MCF 10A (cell line): ENCODE results near the gene RGMA. TPM values are rescaled to one million over a fixed set of nuclear protein-coding genes. Genes with fewer than 3 reads are reported as not detected.

Source experiments
- BruUV-seq: library from RNA; stranded (reverse); fragments of 400-500 nt; replicated peaks from 2 replicates; lab custom pipeline; 2021; lab: Mats Ljungman, UMichigan
- CTCF ChIA-PET: fragments of 300-600 bp; sonication (Branson Sonifier 250); formaldehyde crosslinking; extraction: SDS; loops from one replicate; lab custom pipeline; 2021; ENCODE audit warnings: antibody characterized with exemption, inconsistent platforms; lab: Yijun Ruan, JAX
- POLR2A ChIA-PET: fragments of 300-600, 350-650 bp; sonication (Branson Sonifier 250); formaldehyde crosslinking; extraction: SDS; loops from one replicate; lab custom pipeline; 2020; ENCODE audit warnings: antibody characterized with exemption, inconsistent platforms; lab: Yijun Ruan, JAX
- DNase-seq: peaks from one replicate; pipeline ENCODE4 v3.0.0-alpha.2; 2018; ENCODE audit not compliant: unreplicated experiment
- H3K27ac Mint-ChIP-seq: one replicate; pipeline ENCODE4 v1.8.0; 2022; ENCODE audit warnings: mild to moderate bottlenecking, low read depth, mixed read lengths; ENCODE audit not compliant: unreplicated experiment
- H3K27me3 Mint-ChIP-seq: one replicate; pipeline ENCODE4 v1.8.0; 2022; ENCODE audit warnings: mixed read lengths; ENCODE audit not compliant: insufficient read depth, unreplicated experiment
- H3K36me3 Mint-ChIP-seq: one replicate; pipeline ENCODE4 v1.8.0; 2022; ENCODE audit warnings: mild to moderate bottlenecking, moderate library complexity, mixed read lengths; ENCODE audit not compliant: insufficient read depth, unreplicated experiment
- H3K4me1 Mint-ChIP-seq: one replicate; pipeline ENCODE4 v1.8.0; 2022; ENCODE audit warnings: mixed read lengths; ENCODE audit not compliant: insufficient read depth, unreplicated experiment
- H3K4me3 Mint-ChIP-seq: one replicate; pipeline ENCODE4 v1.8.0; 2022; ENCODE audit warnings: mild to moderate bottlenecking, moderate library complexity, mixed read lengths; ENCODE audit not compliant: unreplicated experiment
- H3K9me3 Mint-ChIP-seq: one replicate; pipeline ENCODE4 v1.8.0; 2022; ENCODE audit warnings: mixed read lengths; ENCODE audit not compliant: unreplicated experiment
- intact Hi-C: fragments of 100-400 bp; cut with micrococcal nuclease; formaldehyde crosslinking; loops from 2 replicates; pipeline ENCODE4 v1.14.1; 2022
- total RNA-seq: library from RNA; stranded (reverse); gene quantifications from 2 replicates; pipeline ENCODE4 v1.2.3, GENCODE V29; 2022
- TF ChIP-seq, protein P1 (sequence below): fragments of 200-600 bp; IDR thresholded peaks from one replicate; pipeline ENCODE4 v1.8.0; 2022; ENCODE audit warnings: antibody characterized with exemption, mild to moderate bottlenecking; ENCODE audit not compliant: unreplicated experiment

RGMA gene
- total RNA-seq, 1 experiment from 2014 or later = 0.51 TPM

DNA sequence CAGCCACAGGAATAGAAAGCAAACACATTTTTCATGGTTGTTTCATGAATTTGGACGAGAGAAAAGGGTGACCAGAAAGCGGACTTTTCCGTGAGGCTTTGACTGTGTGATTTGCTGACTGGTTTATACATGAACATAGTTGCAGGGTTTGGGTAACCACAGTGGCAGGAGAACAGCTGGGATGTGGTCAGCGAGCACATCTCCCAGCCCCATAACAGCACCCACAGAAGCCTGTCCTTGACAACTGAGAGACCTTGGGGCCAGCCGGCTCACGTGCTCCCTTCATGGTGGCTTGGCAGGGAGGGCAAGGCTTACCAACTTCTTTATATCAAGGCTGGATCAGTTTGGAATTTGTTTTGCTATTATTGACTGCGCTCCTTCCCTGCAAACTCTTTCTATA, 13.2 kb upstream of the RGMA start:
- no peaks in the 10 kb centered on the region for H3K36me3 Mint-ChIP-seq
- no peaks in the 10 kb centered on the region for H3K4me1 Mint-ChIP-seq
- TF ChIP-seq, protein P1, sequence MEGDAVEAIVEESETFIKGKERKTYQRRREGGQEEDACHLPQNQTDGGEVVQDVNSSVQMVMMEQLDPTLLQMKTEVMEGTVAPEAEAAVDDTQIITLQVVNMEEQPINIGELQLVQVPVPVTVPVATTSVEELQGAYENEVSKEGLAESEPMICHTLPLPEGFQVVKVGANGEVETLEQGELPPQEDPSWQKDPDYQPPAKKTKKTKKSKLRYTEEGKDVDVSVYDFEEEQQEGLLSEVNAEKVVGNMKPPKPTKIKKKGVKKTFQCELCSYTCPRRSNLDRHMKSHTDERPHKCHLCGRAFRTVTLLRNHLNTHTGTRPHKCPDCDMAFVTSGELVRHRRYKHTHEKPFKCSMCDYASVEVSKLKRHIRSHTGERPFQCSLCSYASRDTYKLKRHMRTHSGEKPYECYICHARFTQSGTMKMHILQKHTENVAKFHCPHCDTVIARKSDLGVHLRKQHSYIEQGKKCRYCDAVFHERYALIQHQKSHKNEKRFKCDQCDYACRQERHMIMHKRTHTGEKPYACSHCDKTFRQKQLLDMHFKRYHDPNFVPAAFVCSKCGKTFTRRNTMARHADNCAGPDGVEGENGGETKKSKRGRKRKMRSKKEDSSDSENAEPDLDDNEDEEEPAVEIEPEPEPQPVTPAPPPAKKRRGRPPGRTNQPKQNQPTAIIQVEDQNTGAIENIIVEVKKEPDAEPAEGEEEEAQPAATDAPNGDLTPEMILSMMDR = no peak
- H3K4me3 Mint-ChIP-seq = no peak overlapping the region
- no peaks in the 10 kb centered on the region for H3K27me3 Mint-ChIP-seq
- BruUV-seq = no TSS peak
- intact Hi-C loops = no loop called here
- DNase-seq = no peak
- H3K27ac Mint-ChIP-seq = no peak overlapping the region
- POLR2A ChIA-PET = no interaction called here
- CTCF ChIA-PET = interaction anchor here (1.6 to 2.2 kb wide), 2 partner anchors 14 to 1018 kb away, joined by 7 to 10 read pairs; no protein-coding TSS in a partner anchor
- H3K9me3 Mint-ChIP-seq = no peaks in the 10 kb centered on the region

DNA sequence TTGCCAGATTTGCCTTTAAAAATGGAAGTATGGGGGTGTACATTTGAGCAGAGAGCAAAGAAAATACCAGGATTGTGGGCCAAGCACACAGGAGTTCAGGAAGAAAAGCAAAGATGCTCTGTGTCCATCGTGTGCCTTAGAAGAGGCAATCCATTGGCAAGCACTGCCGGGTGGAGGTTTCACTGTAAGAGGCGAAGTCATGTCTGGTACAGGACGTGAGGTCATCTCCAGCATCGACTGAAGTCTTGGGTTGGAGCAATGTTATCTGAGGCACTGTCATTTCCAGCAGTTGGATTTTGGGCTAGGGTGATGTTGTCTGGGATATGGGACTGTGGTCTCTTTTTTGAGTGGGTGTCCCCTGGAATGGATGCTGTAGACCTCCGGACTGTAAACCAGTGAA, 4.8 kb upstream of the RGMA start:
- no peak for DNase-seq
- Mint-ChIP-seq H3K36me3 (no peaks in the 10 kb centered on the region), H3K27me3 (no peaks in the 10 kb centered on the region), H3K4me3 (no peak overlapping the region), H3K9me3 (no peaks in the 10 kb centered on the region), H3K27ac (no peak overlapping the region), H3K4me1 (no peaks in the 10 kb centered on the region)
- BruUV-seq = no TSS peak
- CTCF ChIA-PET = no interaction called here
- TF ChIP-seq, protein P1 = no peak
- POLR2A ChIA-PET = no interaction called here
- intact Hi-C loops = no loop called here

DNA sequence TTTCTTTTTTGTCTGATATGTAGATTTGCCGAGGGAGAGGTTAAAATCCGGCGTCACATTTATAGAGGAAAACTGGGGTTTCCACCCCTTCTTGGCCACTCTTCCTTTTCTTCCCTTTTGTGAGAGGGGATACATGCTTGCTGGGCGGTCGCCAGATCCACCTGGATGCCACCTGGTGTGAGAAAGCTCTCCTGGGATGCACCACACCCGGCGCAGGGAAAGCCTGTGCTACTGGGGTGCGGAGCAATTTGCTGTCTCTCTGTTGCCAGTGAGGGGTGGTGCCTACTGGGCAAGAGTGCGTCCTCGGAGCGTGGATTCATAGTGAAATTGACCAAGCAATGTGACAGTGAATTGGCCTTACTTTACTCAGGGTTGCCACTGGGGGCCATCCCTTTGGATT, 2.5 kb upstream of the RGMA start:
- Mint-ChIP-seq H3K36me3 (no peaks in the 10 kb centered on the region), H3K27me3 (peaks cover 14% of the 10 kb centered on the region), H3K9me3 (no peaks in the 10 kb centered on the region), H3K4me1 (no peaks in the 10 kb centered on the region), H3K4me3 (no peak overlapping the region), H3K27ac (no peak overlapping the region)
- TF ChIP-seq, protein P1 = no peak
- CTCF ChIA-PET = interaction anchor here (0.6 to 1.8 kb wide), 4 partner anchors 56 to 1028 kb away, joined by 3 to 10 read pairs (median 5); no protein-coding TSS in a partner anchor
- DNase-seq = no peak
- no TSS peak for BruUV-seq
- intact Hi-C loops = no loop called here
- POLR2A ChIA-PET = no interaction called here

DNA sequence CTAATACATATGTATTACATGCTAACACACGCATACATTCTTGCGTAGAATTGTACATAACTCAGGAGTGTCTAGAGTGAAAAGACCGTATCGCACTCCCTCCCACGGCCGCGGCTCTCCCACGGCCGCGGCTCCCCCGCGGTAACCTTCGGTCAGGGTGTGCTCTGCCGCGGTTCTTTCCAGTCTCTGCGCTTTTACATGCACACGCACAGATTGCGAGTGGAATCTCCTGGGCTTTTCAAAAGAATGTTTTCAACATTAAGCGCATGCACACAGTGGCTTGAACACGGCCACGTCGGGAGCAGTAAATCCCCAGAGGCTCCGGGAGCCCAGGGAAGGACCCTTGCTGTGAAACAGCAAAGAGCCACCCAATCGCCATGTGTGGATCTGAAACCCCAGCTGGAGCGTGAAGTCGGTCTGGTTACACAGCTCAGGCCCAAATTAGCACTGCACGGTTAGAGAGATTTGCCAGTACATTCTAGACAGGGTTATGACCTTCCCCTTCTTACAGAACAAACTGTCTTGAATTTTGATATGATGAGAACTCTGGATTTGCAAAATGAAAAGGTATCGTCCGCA, 805 bp upstream of the RGMA start:
- TF ChIP-seq, protein P1 = no peak
- no peak overlapping the region for H3K27ac Mint-ChIP-seq
- BruUV-seq = no TSS peak
- no peaks in the 10 kb centered on the region for H3K9me3 Mint-ChIP-seq
- H3K4me3 Mint-ChIP-seq = no peak overlapping the region
- peaks cover 23% of the 10 kb centered on the region for H3K27me3 Mint-ChIP-seq
- H3K4me1 Mint-ChIP-seq = no peaks in the 10 kb centered on the region
- no peak for DNase-seq
- CTCF ChIA-PET = interaction anchor here (0.6 to 1.8 kb wide), 6 partner anchors 119 to 1233 kb away, joined by 3 to 10 read pairs (median 4); no protein-coding TSS in a partner anchor
- H3K36me3 Mint-ChIP-seq = no peaks in the 10 kb centered on the region
- POLR2A ChIA-PET = interaction anchor here (0.9 kb wide), 1 partner anchor 885 kb away, joined by 5 read pairs; no protein-coding TSS in a partner anchor
- intact Hi-C loops = loop anchor here (2.0 to 5.0 kb wide), 2 partner anchors 59 to 232 kb away; no protein-coding TSS in a partner anchor
